UCSD-AML1 (cell line): ENCODE results near the gene ATP1A4.
"Not testable (repeated sequence)": the region's sequence is repeated elsewhere in the genome, so short reads cannot be mapped to it uniquely, and the experiment has no call there.

ENCODE experiments used
- DNase-seq: peaks from one replicate; lab custom pipeline; 2025; ENCODE audit not compliant: unreplicated experiment; lab: John Stamatoyannopoulos, UW

Gene ATP1A4

DNA sequence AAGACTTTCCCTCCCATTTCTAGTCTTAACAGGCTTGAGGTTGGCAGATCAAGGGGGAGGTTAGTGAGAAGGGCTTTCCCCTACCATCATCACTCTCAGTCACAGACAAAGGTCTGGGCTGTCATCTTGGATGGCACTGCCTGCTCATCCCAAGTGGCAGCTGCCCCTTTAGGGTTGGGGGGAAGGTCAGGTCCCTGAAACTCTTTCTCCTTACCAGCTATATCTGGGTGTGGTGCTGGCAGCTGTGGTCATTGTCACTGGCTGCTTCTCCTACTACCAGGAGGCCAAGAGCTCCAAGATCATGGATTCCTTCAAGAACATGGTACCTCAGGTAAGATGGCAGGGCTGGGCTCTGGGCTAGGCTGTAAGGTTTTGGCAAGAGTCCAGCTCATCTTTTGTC lies 27.7 kb upstream of the ATP1A4 start:
- DNase-seq = no peak

DNA sequence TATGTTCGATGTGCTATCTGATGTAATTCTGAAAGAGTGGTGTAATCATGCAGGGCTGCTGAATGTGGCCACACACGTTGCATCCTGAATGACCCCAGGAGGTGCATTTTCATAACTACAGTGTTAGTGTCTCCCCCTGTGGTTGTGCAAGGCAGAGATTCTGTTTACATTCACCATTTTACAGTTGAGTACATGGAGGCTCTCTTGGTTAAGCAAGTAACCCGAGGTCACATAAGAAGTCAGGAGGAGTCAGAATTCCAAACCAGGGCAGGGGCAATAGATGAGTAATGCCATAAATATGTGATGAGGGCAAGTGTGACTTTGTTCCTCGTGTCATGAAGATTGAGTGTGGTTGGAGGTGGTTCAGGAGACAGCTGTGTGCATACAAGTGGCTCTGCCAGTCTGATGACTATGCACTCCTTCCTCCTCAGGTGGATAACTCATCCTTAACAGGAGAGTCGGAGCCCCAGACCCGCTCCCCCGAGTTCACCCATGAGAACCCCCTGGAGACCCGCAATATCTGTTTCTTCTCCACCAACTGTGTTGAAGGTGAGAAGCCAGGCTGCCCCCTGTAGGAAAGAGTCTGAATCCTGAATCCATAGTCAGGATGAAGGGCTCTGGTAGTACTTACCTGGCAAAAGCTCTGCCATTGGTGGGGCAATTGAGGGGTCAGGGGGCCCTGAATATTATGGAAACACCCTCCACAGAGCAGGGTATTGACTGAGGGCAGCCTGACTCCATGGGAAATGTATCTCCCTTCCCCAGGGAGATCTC lies 26.5 kb upstream of the ATP1A4 start:
- no peak for DNase-seq

DNA sequence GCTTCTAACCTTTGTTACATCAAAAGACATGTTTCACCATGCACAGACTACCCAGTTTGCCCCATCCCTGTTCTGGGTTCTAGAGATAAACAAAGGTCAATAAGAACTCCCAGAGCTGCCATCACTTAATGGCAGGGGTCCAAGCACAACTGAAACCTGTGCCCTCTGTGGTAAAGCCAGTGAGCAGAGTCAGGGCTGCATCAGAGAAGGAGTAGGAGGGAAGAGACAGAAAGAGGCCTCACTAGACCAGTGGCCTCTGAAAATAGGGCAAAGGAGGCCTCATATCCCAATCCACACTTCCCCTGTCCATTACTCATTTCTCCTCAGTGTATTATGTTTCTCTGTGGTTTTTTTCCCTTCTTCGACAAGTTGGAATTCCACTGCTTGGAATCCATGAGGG lies 25.7 kb upstream of the ATP1A4 start:
- no peak for DNase-seq

DNA sequence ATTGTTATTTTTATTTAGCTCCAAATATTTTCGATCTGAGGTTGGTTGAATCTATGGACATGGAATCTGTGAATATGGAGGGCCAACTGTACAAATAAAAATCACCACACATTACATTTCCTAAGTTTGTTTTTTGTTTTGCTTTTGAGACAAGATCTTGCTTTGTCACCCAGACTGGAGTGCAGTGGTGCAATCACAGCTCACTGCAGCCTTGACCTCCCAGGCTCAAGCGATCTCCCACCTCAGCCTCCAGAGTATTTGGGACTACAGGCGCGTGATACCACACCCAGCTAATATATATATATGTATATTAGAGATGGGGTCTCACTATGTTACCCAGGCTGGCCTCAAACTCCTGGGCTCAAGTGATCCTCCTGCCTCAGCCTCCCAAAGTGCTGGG lies 25.1 kb upstream of the ATP1A4 start:
- not testable (repeated sequence) for DNase-seq

DNA sequence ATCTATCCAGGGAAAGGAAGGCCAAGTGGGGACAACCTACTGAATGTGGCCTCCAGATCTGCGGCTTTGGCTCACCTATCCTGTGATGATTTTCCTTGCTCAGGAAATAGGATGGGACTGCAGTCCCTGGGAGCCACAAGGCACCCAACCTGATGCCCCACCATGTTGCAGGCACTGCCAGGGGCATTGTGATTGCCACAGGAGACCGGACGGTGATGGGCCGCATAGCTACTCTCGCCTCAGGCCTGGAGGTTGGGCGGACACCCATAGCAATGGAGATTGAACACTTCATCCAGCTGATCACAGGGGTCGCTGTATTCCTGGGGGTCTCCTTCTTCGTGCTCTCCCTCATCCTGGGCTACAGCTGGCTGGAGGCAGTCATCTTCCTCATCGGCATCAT lies 24.0 kb upstream of the ATP1A4 start:
- no peak for DNase-seq

DNA sequence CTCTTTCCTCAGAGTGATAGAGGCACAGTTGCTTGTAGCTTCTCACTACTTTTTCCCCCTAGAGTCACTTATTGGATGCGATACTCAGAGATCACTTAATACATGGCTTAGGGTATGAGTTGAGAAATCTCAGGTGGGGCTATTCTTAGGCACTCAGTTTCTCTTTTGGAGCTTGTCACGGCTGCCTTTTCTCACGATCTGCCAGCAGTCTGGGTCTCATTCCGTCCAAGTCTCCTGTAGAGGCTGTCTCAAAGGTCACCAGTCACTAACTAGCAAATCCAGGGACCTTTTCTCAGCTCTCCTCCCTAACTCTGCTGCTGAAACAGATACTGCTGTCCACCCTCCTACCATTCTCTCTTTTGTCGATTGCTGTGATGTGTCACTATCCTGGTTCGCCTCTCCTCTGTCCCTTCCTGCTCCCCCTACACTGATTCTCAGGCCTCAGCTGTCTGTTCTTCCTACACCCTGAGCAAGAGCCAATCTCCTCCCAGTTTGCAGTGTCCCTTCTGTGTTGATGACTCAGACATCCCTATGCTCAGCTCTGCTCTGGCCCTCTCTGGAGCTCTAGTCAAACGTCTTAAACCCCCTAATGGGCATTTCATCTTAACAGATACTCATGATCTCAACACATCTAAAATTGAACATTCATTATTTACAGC lies 23.4 kb upstream of the ATP1A4 start:
- no peak for DNase-seq

DNA sequence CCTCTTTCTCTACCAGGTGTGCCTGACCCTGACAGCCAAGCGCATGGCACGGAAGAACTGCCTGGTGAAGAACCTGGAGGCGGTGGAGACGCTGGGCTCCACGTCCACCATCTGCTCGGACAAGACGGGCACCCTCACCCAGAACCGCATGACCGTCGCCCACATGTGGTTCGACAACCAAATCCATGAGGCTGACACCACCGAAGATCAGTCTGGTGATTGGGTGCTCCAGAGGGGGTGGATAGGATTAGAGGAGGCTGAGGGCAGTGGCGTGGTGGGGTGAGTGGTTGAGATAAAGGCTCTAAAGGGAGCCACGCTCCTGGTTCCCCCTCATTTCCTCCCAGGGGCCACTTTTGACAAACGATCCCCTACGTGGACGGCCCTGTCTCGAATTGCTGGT lies 22.8 kb upstream of the ATP1A4 start:
- DNase-seq = no peak

DNA sequence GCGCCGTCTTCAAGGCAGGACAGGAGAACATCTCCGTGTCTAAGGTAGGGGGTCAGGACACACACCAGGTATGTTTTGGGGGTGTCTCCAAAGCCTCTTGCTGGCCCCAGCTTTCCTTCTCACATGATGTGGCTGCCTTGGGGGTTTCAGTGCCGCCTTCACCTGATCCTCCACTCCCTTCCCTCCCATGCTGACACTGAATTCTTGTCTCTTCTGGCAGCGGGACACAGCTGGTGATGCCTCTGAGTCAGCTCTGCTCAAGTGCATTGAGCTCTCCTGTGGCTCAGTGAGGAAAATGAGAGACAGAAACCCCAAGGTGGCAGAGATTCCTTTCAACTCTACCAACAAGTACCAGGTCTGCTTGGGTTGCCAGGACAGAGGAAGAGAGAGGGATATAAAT lies 22.4 kb upstream of the ATP1A4 start:
- no peak for DNase-seq

DNA sequence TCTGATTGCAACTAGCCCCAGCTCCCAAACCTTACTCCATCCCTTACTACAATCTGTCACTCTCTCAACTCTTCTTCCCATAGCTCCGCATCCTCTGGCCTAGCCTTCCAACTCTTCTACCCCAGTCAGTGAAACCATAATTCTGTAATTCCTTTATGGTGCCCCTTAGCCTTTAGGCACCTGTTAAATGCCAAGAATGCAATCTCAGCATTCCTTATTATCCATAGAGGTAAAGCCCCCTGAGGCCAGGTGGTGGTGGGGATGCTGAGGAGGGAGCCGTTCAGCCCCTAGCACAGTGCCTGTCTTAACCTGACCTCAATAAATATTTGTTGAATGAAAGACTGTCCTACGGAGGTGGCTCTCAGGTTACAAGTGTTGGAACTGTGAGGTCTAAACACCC lies 21.8 kb upstream of the ATP1A4 start:
- no peak for DNase-seq

DNA sequence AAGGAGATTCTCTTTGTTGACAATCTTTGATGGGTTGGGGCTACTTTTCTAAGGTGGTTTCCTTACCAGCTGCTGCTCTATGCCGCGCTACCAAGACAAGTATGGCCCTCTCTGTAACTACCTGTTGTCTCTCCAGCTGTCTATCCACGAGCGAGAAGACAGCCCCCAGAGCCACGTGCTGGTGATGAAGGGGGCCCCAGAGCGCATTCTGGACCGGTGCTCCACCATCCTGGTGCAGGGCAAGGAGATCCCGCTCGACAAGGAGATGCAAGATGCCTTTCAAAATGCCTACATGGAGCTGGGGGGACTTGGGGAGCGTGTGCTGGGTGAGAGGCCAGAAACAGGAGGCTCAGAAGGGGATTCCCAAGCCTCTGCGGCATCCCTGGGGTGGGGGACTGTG lies 21.4 kb upstream of the ATP1A4 start:
- DNase-seq = no peak

DNA sequence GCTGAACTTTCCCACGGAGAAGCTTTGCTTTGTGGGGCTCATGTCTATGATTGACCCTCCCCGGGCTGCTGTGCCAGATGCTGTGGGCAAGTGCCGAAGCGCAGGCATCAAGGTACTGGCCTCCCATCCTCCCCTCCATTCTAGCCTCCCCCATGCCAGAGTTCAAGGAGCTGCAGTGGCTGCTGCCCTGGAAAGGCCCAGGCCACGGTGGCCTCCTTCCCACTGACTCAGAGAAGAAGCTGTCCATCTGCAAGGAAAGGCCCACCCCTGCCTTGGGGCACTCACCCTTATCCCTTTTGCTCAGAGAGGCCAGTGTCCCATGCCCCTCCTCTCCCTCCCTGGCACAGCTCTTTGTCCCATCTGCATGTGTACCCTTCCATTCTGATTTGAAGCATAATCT lies 20.9 kb upstream of the ATP1A4 start:
- no peak for DNase-seq

DNA sequence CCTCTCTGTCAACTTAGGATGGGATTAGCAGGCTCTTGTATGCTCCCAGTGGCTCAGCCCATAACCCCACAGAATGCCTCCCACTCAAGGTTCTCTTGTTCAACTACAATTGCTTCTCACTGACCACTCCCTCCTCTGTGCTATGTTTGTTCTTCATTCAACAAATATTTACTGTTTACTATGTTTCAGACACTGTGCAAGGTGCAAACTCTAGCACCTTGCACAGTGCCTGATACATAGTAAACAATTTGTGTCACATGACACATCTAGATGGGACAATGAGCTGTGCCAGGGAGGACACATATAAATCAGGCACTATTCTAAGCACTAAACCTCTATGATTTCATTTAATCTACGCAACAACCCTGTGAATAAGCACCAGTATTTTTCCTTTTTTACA lies 20.5 kb upstream of the ATP1A4 start:
- no peak for DNase-seq

DNA sequence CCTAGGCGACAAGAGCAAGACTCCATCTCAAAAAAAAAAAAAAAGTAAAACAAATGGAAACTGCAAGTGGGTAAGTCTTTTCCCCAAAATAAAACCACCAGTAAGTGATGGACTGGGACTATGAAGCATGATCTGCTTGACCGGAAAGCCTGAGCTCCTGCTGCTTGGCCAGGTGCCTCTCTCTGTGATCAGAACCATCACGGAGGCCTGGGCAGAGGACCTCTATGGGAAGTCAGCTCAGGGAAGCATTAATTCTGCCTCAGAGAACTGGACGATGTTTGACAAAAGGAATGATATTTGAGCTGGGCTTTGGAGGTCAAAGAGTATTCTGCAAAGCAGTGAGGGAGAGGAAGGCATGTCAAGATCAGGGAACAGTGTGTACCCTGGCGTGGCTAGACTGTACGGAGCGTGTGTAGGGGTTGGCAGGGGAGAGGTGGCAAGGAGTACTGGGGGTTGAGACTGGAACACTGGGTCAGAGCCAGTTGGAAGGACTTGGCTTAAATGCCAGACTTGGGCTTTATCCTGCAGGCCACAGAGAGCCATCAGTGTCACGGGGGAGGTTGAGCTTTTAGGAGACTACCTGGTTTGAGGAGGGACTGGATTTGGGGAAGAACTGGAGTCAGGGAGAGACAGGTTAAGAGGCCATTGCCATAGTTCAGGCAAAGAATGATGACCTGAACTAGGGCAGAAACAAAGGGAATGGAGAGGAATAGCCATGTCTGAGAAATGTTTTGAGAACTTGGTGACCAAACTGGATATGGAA lies 19.4 kb upstream of the ATP1A4 start:
- no peak for DNase-seq

DNA sequence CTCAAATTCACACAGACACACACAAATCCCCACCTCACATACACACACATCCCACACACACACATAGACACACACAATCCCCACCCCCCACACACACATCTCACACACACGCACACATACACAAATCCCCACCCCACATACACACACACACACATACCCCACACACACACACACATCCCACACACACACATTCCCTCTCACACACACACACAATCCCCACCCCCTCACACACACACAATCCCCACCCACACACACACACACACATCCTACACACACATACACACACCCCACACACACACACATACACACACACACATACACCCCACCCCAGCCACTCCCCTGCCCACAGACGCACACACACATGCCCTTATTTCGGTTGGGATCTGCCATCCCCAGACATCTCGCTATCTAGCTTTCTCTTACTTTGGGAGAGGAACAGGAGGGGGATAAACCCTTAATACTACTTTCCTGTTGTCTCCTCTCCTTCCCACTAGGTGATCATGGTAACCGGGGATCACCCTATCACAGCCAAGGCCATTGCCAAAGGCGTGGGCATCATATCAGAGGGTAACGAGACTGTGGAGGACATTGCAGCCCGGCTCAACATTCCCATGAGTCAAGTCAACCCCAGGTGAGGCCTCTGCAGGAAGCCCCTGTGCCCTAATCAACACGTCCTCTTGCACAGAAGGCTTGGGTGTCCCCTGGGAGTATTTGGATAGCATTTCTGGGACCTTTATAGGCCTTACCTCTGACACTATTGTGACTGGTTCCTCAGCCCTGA lies 17.2 kb upstream of the ATP1A4 start:
- no peak for DNase-seq

DNA sequence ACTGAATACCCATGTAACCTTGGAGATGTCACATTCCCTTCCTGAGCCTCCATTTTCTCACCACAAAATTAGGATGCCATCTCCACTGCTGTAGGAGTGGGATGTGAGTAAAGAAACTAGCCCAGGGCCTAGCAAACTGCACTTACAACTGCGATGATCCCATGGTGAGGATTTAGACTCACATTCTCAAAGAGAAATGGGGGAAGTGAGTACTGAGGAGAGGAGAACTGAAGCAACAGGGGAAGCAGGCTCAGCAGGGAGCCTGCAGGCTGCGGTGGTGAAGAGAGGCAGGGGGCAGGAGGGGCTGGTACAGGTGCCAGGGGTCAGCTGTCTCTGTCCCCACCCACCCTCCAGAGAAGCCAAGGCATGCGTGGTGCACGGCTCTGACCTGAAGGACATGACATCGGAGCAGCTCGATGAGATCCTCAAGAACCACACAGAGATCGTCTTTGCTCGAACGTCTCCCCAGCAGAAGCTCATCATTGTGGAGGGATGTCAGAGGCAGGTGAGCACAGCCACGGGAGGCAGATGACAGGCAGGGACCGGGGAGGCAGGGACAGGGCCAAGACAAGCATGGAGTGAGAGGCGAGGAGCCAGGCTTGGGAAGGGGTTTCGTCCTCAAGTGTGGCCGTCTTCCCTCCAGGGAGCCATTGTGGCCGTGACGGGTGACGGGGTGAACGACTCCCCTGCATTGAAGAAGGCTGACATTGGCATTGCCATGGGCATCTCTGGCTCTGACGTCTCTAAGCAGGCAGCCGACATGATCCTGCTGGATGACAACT lies 16.4 kb upstream of the ATP1A4 start:
- no peak for DNase-seq

DNA sequence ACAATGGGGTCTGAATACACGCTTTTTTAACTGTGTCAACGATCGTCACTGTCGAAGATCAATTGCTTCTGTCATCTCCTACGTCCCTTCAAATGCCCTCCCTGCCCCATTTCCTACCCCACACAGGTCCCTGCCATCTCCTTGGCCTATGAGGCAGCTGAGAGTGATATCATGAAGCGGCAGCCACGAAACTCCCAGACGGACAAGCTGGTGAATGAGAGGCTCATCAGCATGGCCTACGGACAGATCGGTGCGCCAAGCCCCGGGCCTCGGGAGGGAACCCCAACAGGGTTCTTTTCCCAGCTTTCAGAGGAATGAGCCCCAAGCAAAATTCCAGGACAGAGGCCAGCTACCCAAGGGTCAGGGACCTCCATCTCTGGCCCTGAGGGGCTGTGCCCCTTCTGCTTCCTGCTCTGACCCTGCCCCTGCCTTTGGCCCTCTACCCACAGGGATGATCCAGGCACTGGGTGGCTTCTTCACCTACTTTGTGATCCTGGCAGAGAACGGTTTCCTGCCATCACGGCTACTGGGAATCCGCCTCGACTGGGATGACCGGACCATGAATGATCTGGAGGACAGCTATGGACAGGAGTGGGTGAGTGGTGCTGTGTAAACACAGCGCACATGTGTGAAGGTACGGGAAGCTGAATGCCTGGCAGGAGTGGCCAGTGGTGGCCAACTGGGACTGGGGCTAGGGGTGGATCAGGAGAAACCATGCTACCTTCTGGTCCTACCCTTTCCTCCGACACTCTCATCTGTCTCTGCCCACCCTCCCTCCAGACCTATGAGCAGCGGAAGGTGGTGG lies 15.1 kb upstream of the ATP1A4 start:
- DNase-seq = no peak

DNA sequence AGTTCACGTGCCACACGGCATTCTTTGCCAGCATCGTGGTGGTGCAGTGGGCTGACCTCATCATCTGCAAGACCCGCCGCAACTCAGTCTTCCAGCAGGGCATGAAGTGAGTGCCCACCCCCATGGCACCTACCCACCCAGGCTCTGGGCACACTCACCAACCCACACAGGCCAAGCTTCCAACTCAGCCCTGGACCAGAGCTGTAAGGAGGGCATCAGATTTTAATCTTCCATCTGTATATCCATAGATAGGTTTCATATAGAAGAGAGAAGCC lies 14.5 kb upstream of the ATP1A4 start:
- DNase-seq = no peak

DNA sequence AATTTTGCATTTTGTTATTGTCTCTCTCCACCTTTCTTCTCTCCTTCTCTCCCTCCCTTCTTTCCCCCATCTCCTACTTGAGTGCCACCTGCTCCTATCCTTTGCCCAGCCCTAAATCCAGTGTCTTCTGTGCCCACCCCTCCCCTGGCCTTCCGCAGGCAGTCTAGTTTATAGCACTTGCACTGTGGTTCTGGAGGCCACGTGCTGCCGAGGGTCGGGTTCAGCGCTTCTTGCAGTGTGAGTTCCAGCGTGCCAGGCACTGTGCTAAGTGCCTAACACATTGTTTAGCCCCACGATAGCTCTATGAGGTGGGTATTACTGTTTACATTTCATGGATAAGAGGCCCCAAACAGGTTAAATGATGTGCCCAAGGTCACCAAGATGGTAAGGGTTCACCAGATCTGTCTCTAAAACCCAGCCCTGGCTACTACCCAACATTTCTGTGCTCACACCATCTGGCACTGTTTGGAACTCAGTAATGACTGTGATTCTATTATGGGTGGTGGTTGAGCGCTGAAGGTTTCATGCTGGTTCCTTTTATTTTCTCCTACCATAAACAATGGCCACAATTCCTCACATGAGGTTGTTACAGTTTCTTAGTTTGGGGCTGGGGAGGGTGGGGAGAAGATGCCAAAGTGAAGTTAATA lies 14.1 kb upstream of the ATP1A4 start:
- no peak for DNase-seq

DNA sequence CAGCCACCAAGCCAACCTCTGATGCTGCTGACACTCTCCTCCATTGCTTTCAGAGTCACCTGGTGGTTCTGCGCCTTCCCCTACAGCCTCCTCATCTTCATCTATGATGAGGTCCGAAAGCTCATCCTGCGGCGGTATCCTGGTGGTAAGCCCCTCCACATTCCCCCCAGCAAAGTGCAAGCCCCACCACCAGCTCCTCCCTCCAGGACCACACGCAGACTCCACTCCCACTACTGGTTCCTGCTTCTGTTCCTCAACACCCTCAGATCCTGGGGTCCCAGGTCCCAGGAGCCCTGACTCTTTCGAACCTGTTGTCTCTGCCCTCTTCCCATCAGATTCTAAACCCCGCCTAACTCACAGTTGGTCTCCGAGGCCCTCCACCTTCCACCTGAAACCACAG lies 11.6 kb upstream of the ATP1A4 start:
- DNase-seq = no peak

DNA sequence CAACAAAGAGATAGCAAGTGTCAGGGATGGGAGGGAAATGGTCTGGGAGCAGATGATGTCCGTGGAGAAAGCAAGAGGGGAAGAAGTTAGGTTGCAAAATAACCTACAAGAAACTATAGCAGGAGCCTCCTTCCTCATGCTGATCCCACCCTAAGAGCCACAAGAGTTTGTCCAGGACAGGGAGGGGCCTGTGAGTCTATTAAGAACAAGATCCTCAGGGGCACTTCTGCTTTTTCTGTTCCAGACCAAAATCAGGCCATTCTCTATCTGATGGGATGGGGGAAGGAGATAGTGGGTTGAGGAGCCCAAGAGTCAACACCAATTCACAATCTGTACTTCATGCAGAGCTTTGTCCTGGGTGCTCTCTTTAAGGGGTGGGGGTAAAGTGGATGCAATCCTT lies 7.7 kb upstream of the ATP1A4 start:
- DNase-seq = no peak
